GM21367 (cell line): ENCODE results near the gene DUSP5.

Source experiments
- ATAC-seq: cut with Tn5 transposase; IDR thresholded peaks from one replicate; pipeline ENCODE4 v1.9.1; 2021; ENCODE audit not compliant: unreplicated experiment

Gene DUSP5

GRCh38 chr10:110498982-110499795 is 1.5 kb downstream of the DUSP5 start:
- peak; percentile 22 for ATAC-seq

- ATAC-seq: no peak
Observed at GRCh38 chr10:110499796-110500514, 2.2 kb downstream of the DUSP5 start.

- no peak for ATAC-seq
Observed at GRCh38 chr10:110500515-110500905, 2.8 kb downstream of the DUSP5 start.

GRCh38 chr10:110501142-110501937 is 3.6 kb downstream of the DUSP5 start:
- ATAC-seq: no peak

- no peak for ATAC-seq
Observed at GRCh38 chr10:110502072-110502845, 4.6 kb downstream of the DUSP5 start.

- peak; percentile 32 for ATAC-seq
Observed at GRCh38 chr10:110502851-110503301, 5.2 kb downstream of the DUSP5 start.

- no peak for ATAC-seq
Observed at GRCh38 chr10:110503528-110504110, 5.9 kb downstream of the DUSP5 start.

GRCh38 chr10:110504111-110504735 is 6.5 kb downstream of the DUSP5 start:
- ATAC-seq: peak; percentile 52

GRCh38 chr10:110505130-110505770 is 7.5 kb downstream of the DUSP5 start:
- ATAC-seq: no peak

GRCh38 chr10:110506448-110506847 is 8.7 kb downstream of the DUSP5 start:
- no peak for ATAC-seq

GRCh38 chr10:110507346-110507745 is 9.6 kb downstream of the DUSP5 start:
- ATAC-seq: no peak

- ATAC-seq: no peak
Observed at GRCh38 chr10:110508159-110508788, 10.6 kb downstream of the DUSP5 start.

GRCh38 chr10:110508806-110509544 is 11.3 kb downstream of the DUSP5 start:
- no peak for ATAC-seq

GRCh38 chr10:110509560-110509959 is 11.9 kb downstream of the DUSP5 start:
- no peak for ATAC-seq

GRCh38 chr10:110510086-110510485 is 12.4 kb downstream of the DUSP5 start:
- no peak for ATAC-seq

GRCh38 chr10:110510730-110511129 is 13.0 kb downstream of the DUSP5 start:
- ATAC-seq: no peak

- ATAC-seq: no peak
Observed at GRCh38 chr10:110511734-110512449, 14.2 kb downstream of the DUSP5 start.
